NCI-H748 (cell line): ENCODE measurements around the gene CPT1A.
"Not testable (repeated sequence)": the region's sequence is repeated elsewhere in the genome, so short reads cannot be mapped to it uniquely, and the experiment has no call there.

ENCODE experiments used
- DNase-seq: peaks from one replicate; lab custom pipeline; 2025; ENCODE audit not compliant: unreplicated experiment; lab: John Stamatoyannopoulos, UW

CPT1A gene

DNA sequence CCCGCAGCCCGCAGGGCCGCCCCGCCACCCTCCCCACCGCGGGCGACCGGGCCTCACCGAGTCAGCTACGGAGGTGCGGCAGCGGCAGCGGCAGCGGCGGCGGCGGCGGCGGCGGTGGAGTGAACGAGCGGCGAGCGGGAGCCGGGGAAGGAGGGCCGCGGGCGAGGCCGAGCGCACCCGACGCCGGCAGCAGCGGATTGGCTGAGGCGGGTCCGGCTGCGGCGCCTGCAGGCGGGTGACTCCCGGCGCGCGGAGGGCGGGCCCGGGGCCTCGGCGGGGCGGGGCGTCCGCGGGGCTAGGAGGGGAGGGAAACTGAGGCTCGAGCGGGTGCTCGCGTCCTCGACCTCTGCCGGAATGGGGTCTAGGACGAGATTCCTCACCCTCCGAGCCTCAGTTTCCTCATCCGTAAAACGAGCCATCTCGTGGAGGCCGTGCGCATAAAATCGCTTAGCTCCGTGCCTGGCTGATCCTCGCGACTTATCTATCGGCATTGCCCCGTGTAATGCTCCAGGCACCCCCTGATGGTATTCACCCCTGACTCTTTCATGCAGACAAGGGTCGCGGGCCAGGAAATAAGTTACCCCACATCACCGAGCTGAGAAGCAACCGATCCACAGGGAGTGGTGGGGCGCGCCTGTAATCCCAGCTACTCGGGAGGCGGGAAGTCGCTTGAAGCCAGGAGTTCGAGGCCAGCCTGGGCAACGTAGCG is at the start of gene CPT1A:
TSS of gene CPT1A (minus strand) at position 199 of the 709 bp plus-strand sequence. CDS start 26,442 bp downstream, outside the sequence.
- DNase-seq: peak; percentile 81

DNA sequence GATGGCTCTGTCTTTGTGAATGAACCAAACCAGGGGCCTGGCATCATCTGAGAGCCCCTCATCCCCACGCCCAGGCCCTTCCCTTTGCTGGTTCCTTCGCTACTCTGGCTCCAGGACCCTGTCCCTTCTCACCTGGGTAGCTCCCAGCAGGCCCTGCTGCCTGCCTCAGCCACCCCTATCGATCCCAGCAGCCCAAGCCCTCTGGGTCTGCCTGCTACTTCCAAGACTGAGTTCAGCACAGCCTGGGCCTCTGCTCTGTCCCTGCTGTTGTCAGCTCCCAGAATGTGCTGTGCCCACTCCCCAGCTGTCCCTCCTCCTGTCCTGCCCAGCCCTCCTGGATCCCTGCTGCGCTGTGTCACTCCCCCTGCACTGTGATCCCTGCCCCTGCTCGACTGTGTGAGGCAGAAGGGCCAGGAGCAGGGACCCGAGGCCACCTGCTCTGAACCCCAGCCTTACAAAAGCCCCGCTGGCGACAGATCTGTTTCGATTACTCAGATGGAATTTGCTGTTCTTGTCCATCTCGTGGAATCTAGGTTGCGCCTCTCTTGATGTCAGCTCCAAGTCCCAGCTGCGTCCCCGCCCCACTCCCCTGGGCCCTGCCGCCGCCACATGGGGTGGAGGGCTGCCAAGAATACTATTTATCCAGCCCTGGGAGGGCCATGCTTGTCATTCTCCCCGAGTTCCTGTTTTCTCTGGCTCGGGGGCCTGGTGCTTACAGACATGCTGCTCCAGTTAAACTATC is 48.9 kb upstream of the CPT1A start:
- DNase-seq: no peak

- no peak for DNase-seq
These were observed 48.3 kb upstream of the CPT1A start for GRCh38 chr11:68889948-68890446.

DNA sequence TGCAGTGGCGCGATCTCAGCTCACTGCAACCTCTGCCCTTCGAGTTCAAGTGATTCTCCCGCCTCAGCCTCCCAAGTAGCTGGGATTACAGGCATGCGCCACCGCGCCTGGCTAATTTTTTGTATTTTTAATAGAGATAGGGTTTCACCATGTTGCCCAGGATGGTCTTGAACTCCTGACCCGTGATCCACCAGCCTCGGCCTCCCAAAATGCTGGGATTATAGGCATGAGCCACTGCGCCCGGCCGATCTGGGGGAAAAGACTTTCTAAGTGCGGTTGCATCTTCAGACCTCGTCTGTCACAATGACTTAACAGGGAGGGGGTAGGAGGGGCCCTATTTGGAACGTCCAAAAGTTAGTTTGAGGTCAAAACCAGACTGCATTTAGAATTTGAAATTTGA is 43.1 kb upstream of the CPT1A start:
- not testable (repeated sequence) for DNase-seq

DNA sequence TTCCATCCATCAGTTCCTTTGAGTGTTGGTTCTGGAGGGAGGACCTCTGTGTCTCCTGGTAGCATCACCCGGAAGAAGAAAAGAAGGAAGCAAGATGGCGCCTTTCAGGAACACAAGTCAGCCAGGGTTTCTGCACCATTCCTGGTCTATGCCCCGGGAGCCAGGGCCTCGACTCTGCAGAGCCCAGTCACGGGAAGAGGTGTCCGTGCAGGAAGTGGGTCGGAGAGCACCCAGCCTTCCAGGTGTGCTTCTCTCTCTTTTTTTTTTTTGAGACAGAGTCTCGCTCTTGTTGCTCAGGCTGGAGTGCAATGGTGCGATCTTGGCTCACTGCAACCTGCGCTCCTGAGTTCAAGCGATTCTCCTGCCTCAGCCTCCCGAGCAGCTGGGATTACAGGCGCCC is 40.7 kb upstream of the CPT1A start:
- DNase-seq: no peak

GRCh38 chr11:68881320-68881719 is 39.6 kb upstream of the CPT1A start:
- no peak for DNase-seq

GRCh38 chr11:68880851-68881250 is 39.1 kb upstream of the CPT1A start:
- no peak for DNase-seq

DNA sequence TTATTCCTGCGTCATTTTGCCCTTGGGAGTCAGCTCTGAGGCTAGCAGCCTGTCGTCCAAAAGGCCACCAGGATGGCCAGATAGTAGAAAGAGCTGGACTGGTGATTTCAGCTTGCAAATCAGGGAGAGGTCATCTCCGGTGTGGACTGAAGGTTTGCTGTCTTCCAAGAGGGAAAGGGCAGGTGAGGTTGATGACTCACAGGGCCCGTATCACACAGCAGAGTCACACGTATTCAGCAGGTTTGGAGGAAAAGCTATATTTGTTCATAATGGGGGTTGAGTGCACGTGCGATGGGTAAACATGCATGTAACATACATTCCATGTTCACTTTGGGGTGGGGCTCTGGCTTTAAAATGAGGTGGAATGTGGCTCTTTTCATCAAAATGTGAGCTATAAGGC is 36.3 kb upstream of the CPT1A start:
- no peak for DNase-seq

DNA sequence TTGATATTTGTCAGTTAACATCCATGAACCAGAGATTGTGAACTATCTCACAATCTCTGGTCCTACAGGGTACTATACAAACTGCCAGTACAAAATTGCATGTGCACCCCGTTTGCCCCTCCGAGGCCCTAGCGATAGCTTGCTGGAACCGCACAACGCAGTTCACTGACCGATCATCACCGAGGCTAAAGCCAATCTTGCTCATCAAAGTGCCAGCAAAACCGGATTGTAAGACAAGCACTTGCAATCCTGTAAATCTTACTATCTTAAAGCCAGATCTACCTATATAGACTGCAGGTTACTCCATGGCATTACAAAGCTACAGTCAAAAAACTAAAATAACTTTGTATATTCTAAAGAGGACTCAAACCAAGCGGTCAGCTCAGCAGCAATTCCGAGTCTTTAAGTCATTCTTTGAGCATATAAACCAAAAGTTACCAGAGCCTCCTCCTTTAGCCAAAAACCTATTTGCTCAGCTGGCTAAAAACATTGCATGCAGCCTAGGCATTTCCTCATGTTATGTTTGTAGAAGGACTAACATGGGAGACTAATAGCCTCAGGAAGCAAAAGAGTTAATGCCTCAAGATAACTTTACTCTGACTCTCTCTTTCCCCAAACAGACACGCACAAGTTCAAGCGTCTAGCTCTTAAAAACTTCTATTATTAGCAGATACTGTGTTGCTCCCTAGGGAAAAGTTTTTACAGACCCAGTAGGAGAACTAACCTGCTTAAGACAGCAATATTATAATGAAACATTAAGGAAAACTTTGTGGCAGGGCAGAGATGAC is 30.7 kb upstream of the CPT1A start:
- no peak for DNase-seq

DNA sequence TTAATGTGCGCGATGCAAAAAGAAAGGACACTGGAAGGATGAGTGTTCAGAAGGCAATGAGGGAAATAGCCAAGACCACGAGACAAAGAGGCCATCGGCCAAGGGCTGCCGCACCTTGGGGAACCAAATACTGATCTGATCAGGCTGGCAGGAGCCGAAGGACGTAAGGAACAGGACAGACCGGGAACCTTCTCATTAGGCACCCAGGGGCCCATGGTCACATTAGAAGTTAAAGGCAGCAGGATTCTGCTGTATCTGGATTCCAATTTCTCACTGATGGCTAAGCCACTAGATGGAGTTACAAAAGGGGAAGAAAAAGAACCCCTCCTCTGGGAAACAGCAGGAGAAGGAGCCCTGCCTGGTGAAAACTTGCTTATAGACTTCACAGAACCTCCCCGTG is 28.8 kb upstream of the CPT1A start:
- DNase-seq: no peak

- no peak for DNase-seq
These were observed 26.6 kb upstream of the CPT1A start for GRCh38 chr11:68868221-68868835.

DNA sequence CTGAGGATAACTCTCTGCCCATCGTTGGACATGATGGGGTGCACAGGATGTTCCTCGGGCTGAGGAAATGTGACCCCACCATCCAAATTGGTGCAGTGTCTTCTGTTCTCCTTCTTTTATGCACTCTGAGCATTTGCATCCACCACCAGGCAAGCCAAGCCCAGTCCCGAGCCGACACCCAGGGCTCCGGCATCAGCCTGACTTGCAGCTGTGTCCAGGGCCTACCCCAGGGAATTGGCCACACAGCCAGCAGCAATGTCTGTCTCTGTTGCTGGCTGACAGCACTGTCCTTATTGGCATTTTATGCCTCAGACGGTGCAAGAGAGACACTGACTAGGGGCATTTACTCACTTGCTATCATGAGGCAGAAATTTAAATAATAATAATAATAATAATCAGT is 25.4 kb upstream of the CPT1A start:
- no peak for DNase-seq

- DNase-seq: no peak
These were observed 23.5 kb upstream of the CPT1A start for GRCh38 chr11:68865241-68865640.

- DNase-seq: no peak
These were observed 22.0 kb upstream of the CPT1A start for GRCh38 chr11:68863553-68864265.

- DNase-seq: no peak
These were observed 20.7 kb upstream of the CPT1A start for GRCh38 chr11:68862421-68862820.

- DNase-seq: no peak
These were observed 17.4 kb upstream of the CPT1A start for GRCh38 chr11:68859123-68859522.

DNA sequence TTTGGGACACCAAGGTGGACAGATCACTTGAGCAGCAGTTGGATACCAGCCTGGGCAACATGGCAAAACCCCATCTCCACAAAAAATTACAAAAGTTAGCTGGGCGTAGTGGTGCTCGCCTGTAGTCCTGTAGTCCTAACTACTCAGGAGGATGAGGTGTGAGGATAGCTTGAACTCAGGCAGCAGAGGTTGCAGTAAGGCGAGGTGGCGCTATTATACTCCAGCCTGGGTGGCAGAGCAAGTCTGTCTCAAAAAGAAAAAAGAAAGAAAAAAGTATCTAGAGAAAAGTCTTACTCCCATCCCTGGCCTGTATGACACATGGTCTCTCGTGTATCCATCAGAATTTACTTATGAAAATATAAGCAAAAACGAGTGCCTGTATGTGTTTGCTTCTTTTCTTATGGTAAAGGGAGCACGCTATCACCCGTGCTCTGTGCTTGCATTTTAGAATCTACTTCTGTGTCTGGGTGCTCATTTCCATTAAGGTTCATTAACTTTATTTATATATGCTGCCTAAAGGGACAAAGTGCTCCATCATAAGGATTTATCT is 15.4 kb upstream of the CPT1A start:
- no peak for DNase-seq

GRCh38 chr11:68856425-68857030 is 14.8 kb upstream of the CPT1A start:
- DNase-seq: not testable (repeated sequence)

- peak; percentile 17 for DNase-seq
These were observed 13.7 kb upstream of the CPT1A start for GRCh38 chr11:68855205-68855981.
